Measurements from ENCODE around the gene RBM7. TPM values are rescaled to one million over a fixed set of nuclear protein-coding genes. Genes with fewer than 3 reads are reported as not detected.

RBM7 gene
- total RNA-seq, 2 experiments from 2014 or later = 46.7 to 72.3 TPM

DNA sequence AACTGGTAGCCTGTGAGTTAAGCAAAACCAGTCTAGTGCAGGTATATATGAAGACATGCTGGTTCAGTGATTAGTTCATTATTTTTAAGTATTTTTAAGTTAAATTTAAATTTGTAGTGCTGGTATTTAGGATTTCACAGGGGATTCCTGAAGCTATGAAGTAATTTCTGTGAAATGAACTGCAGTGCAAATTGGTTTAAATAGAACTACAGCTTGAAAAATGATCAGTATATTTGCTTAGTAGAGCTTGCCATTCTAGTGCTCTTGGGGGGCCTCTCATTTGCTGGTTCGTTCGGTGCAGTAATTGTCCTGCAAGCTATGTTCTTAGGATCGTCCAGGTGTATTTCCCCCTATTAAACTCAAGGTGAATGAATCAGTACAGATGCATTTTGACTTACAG is 51.9 kb downstream of the RBM7 start:
- intact Hi-C loops (cut with DNase I, micrococcal nuclease) = no loop called here
- Mint-ChIP-seq H3K27ac (no peak overlapping the region), H3K9me3 (ENCODE audit: low read depth) (no peaks in the 10 kb centered on the region), H3K36me3 (ENCODE audit: low read depth) (peaks cover 19% of the 10 kb centered on the region), H3K4me1 (peaks cover under 1% of the 10 kb centered on the region), H3K27me3 (no peaks in the 10 kb centered on the region), H3K4me3 (no peak overlapping the region)
- no peak for ATAC-seq
- ChIA-PET CTCF (interaction anchor here (0.8 to 1.5 kb wide), 2 partner anchors 13 to 191 kb away, joined by 3 to 4 read pairs; partner anchors contain the start of gene REXO2), POLR2A (interaction anchor here (0.6 kb wide), 1 partner anchor 164 kb away, joined by 3 read pairs; no protein-coding TSS in a partner anchor)
- no peak for DNase-seq

Other genes starting within 250 kb of the RBM7 start
- not detected for gene NNMT, start 104.3 kb upstream of the RBM7 start, total RNA-seq
- gene C11orf71, start 155 bp upstream of the RBM7 start, total RNA-seq = 1 to 10 TPM; 4.8 to 5.5 TPM
- 10 to 100 TPM; 66.6 to 70.0 TPM for gene REXO2, start 38.8 kb downstream of the RBM7 start, total RNA-seq
- not detected for gene NXPE1, start 159.2 kb downstream of the RBM7 start, total RNA-seq
- gene NXPE4, start 195.1 kb downstream of the RBM7 start, total RNA-seq = not detected